Lower lobe of right lung (tissue), 2 donors: ENCODE measurements around the gene COL2A1. TPM values are rescaled to one million over a fixed set of nuclear protein-coding genes. Genes with fewer than 3 reads are reported as not detected.

Source experiments
- ATAC-seq, 2 donors: fragments of 200-7000 bp; cut with Tn5 transposase; one replicate each; pipeline ENCODE4 v1.9.1; 2020 to 2022; ENCODE audit warnings: mild to moderate bottlenecking in 2 of 2, moderate library complexity in 2 of 2
- DNase-seq: peaks from one replicate; pipeline ENCODE4 v3.0.0-alpha.2; 2020
- H3K27ac ChIP-seq: fragments of 200-600 bp; one replicate; pipeline ENCODE4 v1.8.0; 2022
- H3K27me3 ChIP-seq: fragments of 200-600 bp; one replicate; pipeline ENCODE4 v1.8.0; 2022; ENCODE audit warnings: low read depth
- H3K36me3 ChIP-seq: fragments of 200-600 bp; one replicate; pipeline ENCODE4 v1.8.0; 2022; ENCODE audit warnings: mild to moderate bottlenecking
- H3K4me1 ChIP-seq: fragments of 200-600 bp; one replicate; pipeline ENCODE4 v1.8.0; 2022
- H3K4me3 ChIP-seq: fragments of 200-600 bp; one replicate; pipeline ENCODE4 v1.8.0; 2022; ENCODE audit warnings: mild to moderate bottlenecking
- H3K9me3 ChIP-seq: fragments of 200-600 bp; one replicate; pipeline ENCODE4 v1.8.0; 2022
- CTCF ChIP-seq: fragments of 200-600 bp; IDR thresholded peaks from one replicate; pipeline ENCODE4 v1.8.0; 2022; ENCODE audit warnings: antibody characterized with exemption, mild to moderate bottlenecking
- intact Hi-C: fragments of 100-400 bp; cut with DNase I; formaldehyde crosslinking; loops from one replicate; pipeline ENCODE4 v1.11.0; 2022
- total RNA-seq: library from RNA; stranded (reverse); fragmentation: NEBNext Ultra II Directional; extraction: Animal tissue kit (Norgen Biotek cat#: 25700); gene quantifications from one replicate; pipeline ENCODE4 v1.2.1, GENCODE V29; 2021
- donor health status: DM: no; HTN: yes; CAD: no; lungs with severe emphysema.

Gene COL2A1
- total RNA-seq, 1 donor from 2014 or later, result not detected

- intact Hi-C loops, result no loop called here
- Histone ChIP-seq H3K36me3 (peaks cover 30% of the 10 kb centered on the region), H3K4me1 (peaks cover 5% of the 10 kb centered on the region), H3K4me3 (no peak overlapping the region), H3K27ac (no peak overlapping the region), H3K27me3 (no peaks in the 10 kb centered on the region), H3K9me3 (no peaks in the 10 kb centered on the region)
- DNase-seq (no peak), ATAC-seq (no peak)
- no peak for TF ChIP-seq CTCF
Observed at GRCh38 chr12:48040354-48040753, 36.1 kb upstream of the COL2A1 start.

- ATAC-seq, result no peak
- H3K9me3 ChIP-seq, result no peaks in the 10 kb centered on the region
- no peak overlapping the region for H3K27ac ChIP-seq
- peaks cover 5% of the 10 kb centered on the region for H3K4me1 ChIP-seq
- DNase-seq, result no peak
- TF ChIP-seq CTCF, result no peak
- intact Hi-C loops, result no loop called here
- no peak overlapping the region for H3K4me3 ChIP-seq
- H3K36me3 ChIP-seq, result peaks cover 18% of the 10 kb centered on the region
- no peaks in the 10 kb centered on the region for H3K27me3 ChIP-seq
Observed at GRCh38 chr12:48039151-48039550, 34.9 kb upstream of the COL2A1 start.

- H3K27me3 ChIP-seq, result no peaks in the 10 kb centered on the region
- no peak overlapping the region for H3K4me3 ChIP-seq
- no peaks in the 10 kb centered on the region for H3K9me3 ChIP-seq
- H3K4me1 ChIP-seq, result peaks cover 5% of the 10 kb centered on the region
- no peak overlapping the region for H3K27ac ChIP-seq
- intact Hi-C loops, result no loop called here
- ATAC-seq, result no peak
- H3K36me3 ChIP-seq, result peaks cover 8% of the 10 kb centered on the region
- DNase-seq, result no peak
- no peak for TF ChIP-seq CTCF
Observed at GRCh38 chr12:48038085-48038484, 33.8 kb upstream of the COL2A1 start.

GRCh38 chr12:48037267-48037915 is 33.1 kb upstream of the COL2A1 start:
- no peaks in the 10 kb centered on the region for H3K9me3 ChIP-seq
- H3K4me1 ChIP-seq, result peaks cover 5% of the 10 kb centered on the region
- H3K4me3 ChIP-seq, result no peak overlapping the region
- H3K27ac ChIP-seq, result no peak overlapping the region
- TF ChIP-seq CTCF, result no peak
- intact Hi-C loops, result no loop called here
- DNase-seq (no peak), ATAC-seq (peak; percentile 35 to 39)
- peaks cover under 1% of the 10 kb centered on the region for H3K36me3 ChIP-seq
- H3K27me3 ChIP-seq, result no peaks in the 10 kb centered on the region

- Histone ChIP-seq H3K27ac (no peak overlapping the region), H3K4me3 (no peak overlapping the region), H3K9me3 (no peaks in the 10 kb centered on the region), H3K27me3 (no peaks in the 10 kb centered on the region), H3K4me1 (peaks cover 5% of the 10 kb centered on the region), H3K36me3 (no peaks in the 10 kb centered on the region)
- ATAC-seq (no peak), DNase-seq (no peak)
- no peak for TF ChIP-seq CTCF
- intact Hi-C loops, result no loop called here
Observed at GRCh38 chr12:48036818-48037217, 32.5 kb upstream of the COL2A1 start.
